Esophagus squamous epithelium (tissue), 5 donors: ENCODE results near the gene SLC6A9. TPM values are rescaled to one million over a fixed set of nuclear protein-coding genes. Genes with fewer than 3 reads are reported as not detected.

Experiments
- DNase-seq: peaks from one replicate; lab custom pipeline; 2025; lab: John Stamatoyannopoulos, UW
- H3K27ac ChIP-seq, 4 donors: fragments of 200-600 bp; sonication (generic); one replicate each; pipeline ENCODE4 v1.5.1; 2016 to 2019; ENCODE audit warnings: mild to moderate bottlenecking in 1 of 4
- H3K27me3 ChIP-seq, 4 donors: fragments of 200-600 bp; sonication (generic); 1 replicate in 3 of 4; 2 replicates in 1 of 4; pipeline versions ENCODE4 v1.5.1 to v1.6.0; 2017 to 2021; ENCODE audit warnings: antibody characterized with exemption in 1 of 4
- H3K36me3 ChIP-seq, 3 donors: fragments of 200-600 bp; sonication (generic); one replicate each; pipeline ENCODE4 v1.5.1; 2016 to 2019
- H3K4me1 ChIP-seq, 3 donors: fragments of 200-600 bp; sonication (generic); one replicate each; pipeline ENCODE4 v1.5.1; 2017 to 2019
- H3K4me3 ChIP-seq, 4 donors: fragments of 200-600 bp; sonication (generic); 1 replicate in 3 of 4; 2 replicates in 1 of 4; pipeline ENCODE4 v1.5.1; 2016 to 2019; ENCODE audit warnings: mild to moderate bottlenecking in 2 of 4, moderate library complexity in 1 of 4
- H3K9me3 ChIP-seq, 3 donors: fragments of 200-600 bp; sonication (generic); one replicate each; pipeline ENCODE4 v1.5.1; 2016 to 2019
- CTCF ChIP-seq, 6 experiments: fragments of 450-650 bp in 4 of 6; fragments of 200-600 bp in 2 of 6; sonication (generic) in 2 of 6; IDR thresholded peaks; one replicate each; pipeline ENCODE4 v1.5.1; 2016 to 2019; ENCODE audit warnings: antibody characterized with exemption in 6 of 6, mild to moderate bottlenecking in 4 of 6, moderate library complexity in 4 of 6
- POLR2A ChIP-seq, 4 donors: fragments of 450-650 bp; IDR thresholded peaks; one replicate each; pipeline ENCODE4 v1.6.1; 2017; ENCODE audit warnings: antibody characterized with exemption in 4 of 4, mild to moderate bottlenecking in 4 of 4, moderate library complexity in 3 of 4
- WGBS, 2 donors: methylation state at CpG; one replicate each; pipeline ENCODE4 v1.1.5; 2018; 5-methylcytosine and 5-hydroxymethylcytosine counted together
- intact Hi-C: fragments of 100-400 bp; cut with DNase I; formaldehyde crosslinking; loops from one replicate; pipeline ENCODE4 v1.15.0; 2022
- total RNA-seq, 4 donors: library from RNA; depleted of rRNA; stranded (reverse); fragments of >200 nt; gene quantifications; one replicate each; pipeline ENCODE4 v1.1.0, GENCODE V29; 2016
- donor health status: DM: yes; HTN: yes; CAD: no.

Gene SLC6A9
- total RNA-seq, 4 donors from 2014 or later = 10.4 to 40.0 (median 23.2) TPM

- 23 to 30% methylated on average over 2 of the region's 3 CpGs for WGBS, 2 donors
- H3K4me1 ChIP-seq = peaks cover 27 to 61% (median 30%) of the 10 kb centered on the region in 3 donors
- H3K9me3 ChIP-seq = no peaks in the 10 kb centered on the region
- TF ChIP-seq POLR2A (IDR thresholded peaks at IDR 0.05) (no peak), CTCF (IDR thresholded peaks at IDR 0.05) (no peak)
- intact Hi-C loops = loop anchor here (10.0 kb wide), 1 partner anchor 87 kb away; the partner anchor contains the start of gene SLC6A9
- H3K27me3 ChIP-seq = no peaks in the 10 kb centered on the region
- DNase-seq = no peak
- peak overlapping the region; percentile 69 to 89 (median 79) for H3K4me3 ChIP-seq
- H3K36me3 ChIP-seq = peaks cover 0 to 19% (median 6%) of the 10 kb centered on the region in 3 donors
- H3K27ac ChIP-seq = no peak overlapping the region
Measured at GRCh38 chr1:43947874-43948437, 83.3 kb downstream of the SLC6A9 start.

DNA sequence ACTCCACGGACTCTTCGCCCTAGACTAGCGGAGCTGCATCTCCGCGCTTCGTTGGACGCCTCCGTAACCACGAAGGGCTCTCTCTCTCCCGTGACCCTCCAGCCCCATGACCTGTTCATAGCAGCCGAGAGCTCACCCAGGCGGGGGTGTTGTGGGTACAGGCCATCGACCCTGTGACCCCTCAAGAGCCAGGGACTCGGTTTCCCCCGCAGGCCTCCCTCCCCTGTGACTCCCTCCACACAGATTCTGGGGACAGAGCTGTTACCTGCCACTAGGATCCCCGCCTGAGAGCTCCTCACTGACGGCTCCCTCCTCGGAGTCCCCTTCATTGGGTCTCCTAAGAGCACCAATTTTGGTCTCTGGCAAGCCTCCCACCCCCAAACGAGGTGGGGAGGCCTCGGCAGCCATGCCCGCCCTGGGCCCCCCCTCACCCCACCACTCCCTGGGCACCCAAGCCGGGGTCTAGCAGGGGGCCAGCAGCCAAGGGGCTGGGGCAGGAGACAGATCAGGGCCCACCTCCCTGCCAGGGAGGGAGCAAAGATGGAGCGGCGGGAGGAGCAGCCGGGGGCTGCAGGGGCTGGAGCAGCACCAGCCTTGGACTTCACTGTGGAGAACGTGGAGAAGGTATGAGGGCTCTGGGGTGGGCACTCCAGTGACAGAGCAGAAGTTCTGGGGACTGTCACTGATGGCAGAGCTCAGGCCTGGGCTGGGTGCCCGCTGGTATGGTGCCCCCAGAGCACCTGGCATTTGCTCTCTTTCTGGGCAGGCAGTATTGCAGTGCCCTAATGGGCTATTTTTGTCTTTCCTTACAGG lies 84.0 kb downstream of the SLC6A9 start:
- peak; percentile 67 for DNase-seq
- no peaks in the 10 kb centered on the region for H3K27me3 ChIP-seq
- peak overlapping the region; percentile 69 to 89 (median 79) for H3K4me3 ChIP-seq
- WGBS, 2 donors = 7% methylated on average over 5 of the region's 27 CpGs; no CpG with 5 or more reads in 1 of the 2 donors
- H3K4me1 ChIP-seq = peaks cover 27 to 54% (median 30%) of the 10 kb centered on the region in 3 donors
- TF ChIP-seq POLR2A (IDR thresholded peaks at IDR 0.05) (no peak), CTCF (IDR thresholded peaks at IDR 0.05) (no peak)
- H3K36me3 ChIP-seq = peaks cover 0 to 19% (median 6%) of the 10 kb centered on the region in 3 donors
- H3K27ac ChIP-seq = peak overlapping the region; percentile 95 to 98 (median 98)
- intact Hi-C loops = loop anchor here (10.0 kb wide), 1 partner anchor 88 kb away; the partner anchor contains the start of gene SLC6A9
- no peaks in the 10 kb centered on the region for H3K9me3 ChIP-seq

Other genes with a start within 250 kb of the SLC6A9 start
- gene ARTN, start 97.7 kb downstream of the SLC6A9 start, total RNA-seq = 10 to 100 TPM in 1 of 4 donors, 1 to 10 TPM in 2, under 1 TPM in 1; 0.68 to 12.9 (median 4.0) TPM
- 10 to 100 TPM; 19.3 to 32.4 (median 20.5) TPM for gene IPO13, start 84.5 kb downstream of the SLC6A9 start, total RNA-seq
- gene DPH2, start 61.5 kb downstream of the SLC6A9 start, total RNA-seq = 10 to 100 TPM; 14.0 to 34.6 (median 27.7) TPM
- 100 to 1,000 TPM in 3 of 4 donors, 10 to 100 TPM in 1; 70.1 to 169 (median 135) TPM for gene ATP6V0B, start 56.5 kb downstream of the SLC6A9 start, total RNA-seq
- gene B4GALT2, start 52.3 kb downstream of the SLC6A9 start, total RNA-seq = 10 to 100 TPM; 38.9 to 59.3 (median 48.3) TPM
- gene CCDC24, start 39.9 kb downstream of the SLC6A9 start, total RNA-seq = 1 to 10 TPM; 3.0 to 7.3 (median 4.7) TPM
- gene KLF17, start 87.4 kb upstream of the SLC6A9 start, total RNA-seq = under 1 TPM in 1 of 4 donors, not detected in 3; 0.19 TPM
- gene KLF18, start 110.2 kb upstream of the SLC6A9 start, total RNA-seq = not detected
- 10 to 100 TPM; 19.2 to 45.2 (median 22.0) TPM for gene DMAP1, start 182.0 kb upstream of the SLC6A9 start, total RNA-seq